NCI-H226 (cell line): ENCODE data around the gene PLCH2.

Experiments used
- DNase-seq: peaks from one replicate; pipeline ENCODE4 v3.0.0-alpha.2; 2015

The PLCH2 gene

DNA sequence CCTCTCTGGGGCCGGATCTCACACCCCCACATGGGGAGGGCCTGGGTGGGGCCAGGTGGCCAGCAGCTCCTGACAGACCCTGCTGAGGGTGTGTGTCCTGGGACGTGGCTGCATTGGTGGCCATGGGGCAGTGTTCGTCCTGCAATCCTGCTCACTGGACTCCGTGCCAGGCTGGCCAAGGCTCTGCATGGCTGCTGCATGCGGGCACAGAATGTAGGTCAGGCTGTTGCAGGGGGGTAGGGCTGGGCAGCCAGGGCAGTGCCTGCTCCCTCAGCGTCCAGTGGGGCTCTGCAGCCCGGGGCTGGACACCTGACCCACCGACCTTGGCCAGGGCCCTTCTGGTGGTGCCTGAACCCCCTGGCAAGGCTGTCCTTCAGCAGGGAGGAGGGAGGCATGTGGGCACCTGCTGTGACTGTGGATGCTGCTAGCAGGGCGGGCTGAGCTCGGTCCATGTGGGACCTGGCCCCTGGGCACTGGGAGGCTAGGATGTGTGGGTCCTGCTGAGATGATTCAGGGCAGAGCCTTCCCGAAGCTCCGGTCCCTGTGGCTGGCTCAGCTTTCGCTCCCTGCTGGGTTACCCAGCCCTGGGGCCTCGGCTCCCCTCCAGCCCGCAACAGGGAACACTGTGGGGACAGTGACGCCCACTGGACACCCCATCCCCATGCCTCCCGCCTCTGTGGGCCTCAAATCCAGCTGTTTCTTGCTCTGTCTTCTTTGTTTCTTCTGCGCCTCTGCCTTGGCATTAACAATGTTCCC is 14.9 kb upstream of the PLCH2 start:
- DNase-seq: no peak

GRCh38 chr1:2462819-2463218 is 13.3 kb upstream of the PLCH2 start:
- no peak for DNase-seq

DNA sequence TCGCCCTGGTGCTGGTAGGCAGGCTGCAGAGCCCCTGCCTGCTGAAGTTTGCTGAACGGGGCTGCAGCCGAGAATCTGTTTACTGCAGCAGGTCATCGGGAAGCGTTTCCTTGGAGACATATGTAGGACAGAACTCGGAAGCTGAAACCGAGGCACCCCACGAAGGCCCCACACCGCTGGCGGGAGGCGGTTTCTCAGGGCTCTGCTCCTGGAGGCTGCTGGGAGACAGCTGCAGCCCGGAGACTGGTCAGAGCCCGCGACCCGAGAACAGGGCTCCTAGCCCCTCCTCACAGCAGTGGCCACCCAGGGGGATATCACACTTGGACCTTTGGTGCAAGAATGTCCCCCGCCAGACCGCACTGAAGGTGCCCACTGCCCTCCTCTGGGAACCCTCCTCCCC is 12.7 kb upstream of the PLCH2 start:
- DNase-seq: no peak

- DNase-seq: no peak
These were observed 10.5 kb upstream of the PLCH2 start for GRCh38 chr1:2465371-2466269.

GRCh38 chr1:2466270-2466665 is 9.8 kb upstream of the PLCH2 start:
- DNase-seq: no peak

- no peak for DNase-seq
These were observed 9.0 kb upstream of the PLCH2 start for GRCh38 chr1:2466958-2467554.

GRCh38 chr1:2468041-2468472 is 8.0 kb upstream of the PLCH2 start:
- no peak for DNase-seq

DNA sequence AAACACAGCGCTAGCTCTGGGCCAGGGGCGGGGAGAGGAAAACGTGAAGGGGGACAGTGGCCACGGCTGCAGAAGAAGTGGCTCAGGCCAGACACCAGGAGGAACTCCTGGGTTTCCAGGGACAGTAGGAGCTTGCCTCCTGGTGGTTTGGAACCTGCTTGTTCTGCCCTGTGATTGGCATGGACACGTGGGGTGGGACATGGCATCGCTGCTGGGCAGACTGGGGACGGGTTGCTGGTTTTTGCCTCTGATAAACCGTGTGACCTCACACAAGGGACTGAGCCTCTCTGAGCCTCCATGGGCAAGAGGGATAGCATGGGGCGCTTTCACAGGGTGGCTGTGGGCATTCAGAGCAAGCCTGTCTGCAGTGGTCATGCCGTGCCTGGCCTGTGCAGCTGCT is 7.5 kb upstream of the PLCH2 start:
- no peak for DNase-seq

DNA sequence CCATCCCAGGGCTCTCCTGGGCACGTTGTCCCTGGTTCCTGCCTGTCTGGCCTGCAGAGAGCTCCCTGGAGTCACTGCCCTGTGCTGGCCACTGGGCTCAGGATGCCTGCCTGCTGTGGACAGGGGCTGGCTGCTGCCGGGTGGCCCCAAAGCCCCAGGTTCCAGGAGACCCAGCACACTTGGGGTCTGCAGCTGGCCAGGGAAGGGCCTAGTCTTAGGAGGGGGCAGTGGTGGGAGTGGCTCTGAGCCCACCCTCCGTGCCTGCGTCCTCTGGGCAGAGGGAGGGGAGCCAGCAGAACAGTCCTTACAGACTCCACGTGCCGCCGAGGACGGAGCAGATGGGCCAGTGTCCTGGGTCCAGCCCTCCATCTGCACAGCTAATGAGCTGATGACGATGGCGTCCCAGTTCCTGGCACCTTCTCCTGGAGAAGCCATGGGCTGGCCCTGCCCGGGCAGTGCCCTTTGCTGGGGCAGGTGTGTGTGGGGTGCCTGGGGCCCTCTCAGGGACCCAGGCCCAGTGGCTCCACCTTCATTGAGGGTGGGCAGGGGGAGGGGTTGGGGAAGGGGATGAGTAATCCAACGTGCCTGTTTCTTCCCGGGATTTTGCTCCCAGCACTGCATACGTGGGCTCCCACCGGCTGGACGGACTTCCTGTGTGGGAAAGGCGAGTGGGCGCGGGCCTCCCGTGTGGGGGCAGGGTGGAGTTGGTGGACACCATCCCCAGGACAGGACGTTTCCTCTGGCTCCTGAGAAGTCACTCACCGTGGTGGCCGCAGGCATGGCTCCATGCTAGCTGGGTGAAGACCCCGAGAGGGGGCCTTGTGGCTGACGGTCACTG is 6.8 kb upstream of the PLCH2 start:
- DNase-seq: no peak

GRCh38 chr1:2470290-2471158 is 5.6 kb upstream of the PLCH2 start:
- no peak for DNase-seq

GRCh38 chr1:2471159-2471471 is 5.0 kb upstream of the PLCH2 start:
- no peak for DNase-seq

DNA sequence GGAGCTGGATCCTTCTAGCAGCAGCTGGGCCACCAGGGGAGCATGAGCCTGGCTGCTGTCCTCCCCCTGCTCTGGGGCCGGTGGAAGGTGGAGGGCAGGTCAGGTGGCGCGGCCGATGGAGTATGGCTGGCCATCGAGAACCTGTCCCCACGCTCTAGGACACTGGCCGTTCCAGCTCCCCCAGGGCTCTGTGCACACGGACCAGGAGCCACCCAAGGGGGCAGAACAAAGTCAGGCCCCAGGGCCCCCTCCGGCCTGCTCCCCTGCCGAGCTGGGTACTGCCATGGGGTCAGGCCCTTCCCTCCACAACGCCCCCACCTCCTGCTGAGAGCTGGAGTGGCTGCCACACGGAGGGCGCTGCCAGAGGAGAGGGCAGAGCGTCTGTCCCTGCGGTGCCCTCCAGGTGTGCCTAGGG is 4.5 kb upstream of the PLCH2 start:
- no peak for DNase-seq

GRCh38 chr1:2472109-2472508 is 4.0 kb upstream of the PLCH2 start:
- DNase-seq: no peak

DNA sequence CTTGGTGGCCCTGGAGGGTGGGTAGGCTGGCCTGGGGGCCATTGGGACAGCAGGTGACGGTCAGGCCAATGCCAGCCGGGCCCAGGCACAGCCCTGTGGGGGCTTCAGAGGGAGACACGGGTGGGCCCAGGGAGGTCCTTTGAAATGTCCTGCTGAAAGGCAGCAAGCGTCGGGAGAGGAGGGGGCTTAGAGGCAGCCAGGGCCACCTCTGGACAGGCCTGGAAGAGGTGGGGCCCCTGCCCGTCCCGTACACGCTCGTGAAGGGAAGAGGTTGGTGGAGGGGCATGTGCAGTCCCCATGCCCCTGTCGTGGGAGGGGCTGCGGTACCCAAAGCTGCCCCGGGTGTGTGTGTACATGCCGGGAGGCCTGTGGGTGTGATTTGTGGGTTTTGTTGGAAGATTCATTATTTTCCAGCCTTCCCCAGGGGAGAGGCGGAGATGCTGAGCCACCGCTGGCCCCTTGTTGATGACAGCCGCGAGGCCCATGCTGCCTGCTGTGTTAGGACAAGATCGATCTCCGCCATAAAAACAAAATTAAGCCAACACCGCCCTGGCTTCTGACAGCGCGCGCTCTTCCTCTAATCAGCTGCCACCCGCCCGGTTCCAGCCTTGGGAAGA is 3.4 kb upstream of the PLCH2 start:
- no peak for DNase-seq

DNA sequence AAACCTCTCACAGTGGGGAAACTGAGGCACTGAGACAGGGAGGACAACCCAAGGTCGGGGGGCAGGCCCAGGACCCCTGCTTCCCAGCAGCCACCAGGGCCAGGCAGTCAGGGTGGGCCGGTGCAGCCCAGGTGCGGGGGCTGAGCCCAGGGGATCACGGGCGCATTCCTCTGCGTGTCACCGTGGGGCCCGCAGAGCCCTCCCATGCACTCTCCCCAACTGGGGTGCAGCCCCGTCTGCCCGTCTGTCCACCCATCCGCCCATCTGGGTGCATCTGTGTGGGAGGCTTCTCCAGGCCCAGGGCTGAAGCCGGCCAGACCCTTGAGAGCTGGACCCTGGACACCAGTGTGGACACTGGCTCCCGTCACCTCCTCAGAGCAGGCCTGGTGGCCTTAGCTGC is 2.9 kb upstream of the PLCH2 start:
- DNase-seq: no peak

- no peak for DNase-seq
These were observed 1.8 kb upstream of the PLCH2 start for GRCh38 chr1:2474104-2474844.

- peak; percentile 15 for DNase-seq
These were observed 1.1 kb upstream of the PLCH2 start for GRCh38 chr1:2474933-2475371.

GRCh38 chr1:2475571-2475970 is 518 bp upstream of the PLCH2 start:
- DNase-seq: no peak

DNA sequence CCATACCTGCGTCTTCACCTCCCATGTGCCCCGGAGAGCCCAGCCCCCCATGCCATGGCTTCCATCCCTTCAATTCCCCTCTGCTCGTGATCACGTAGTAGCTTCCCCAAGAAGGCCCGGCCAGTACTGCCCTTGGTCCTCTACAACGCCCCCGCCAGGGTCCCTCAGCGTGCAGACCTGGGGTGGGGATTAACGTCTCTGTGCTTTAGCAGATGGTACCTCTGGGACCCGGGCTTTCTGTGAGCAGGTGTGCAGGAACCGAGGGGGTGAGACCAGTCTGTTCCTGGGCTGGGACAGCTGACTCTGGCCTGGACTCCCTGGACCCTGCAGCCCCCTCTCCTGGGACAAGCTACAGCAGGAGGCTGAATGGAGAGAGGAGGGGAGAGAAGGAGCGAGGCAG is 1.2 kb downstream of the PLCH2 start:
- DNase-seq: no peak

DNA sequence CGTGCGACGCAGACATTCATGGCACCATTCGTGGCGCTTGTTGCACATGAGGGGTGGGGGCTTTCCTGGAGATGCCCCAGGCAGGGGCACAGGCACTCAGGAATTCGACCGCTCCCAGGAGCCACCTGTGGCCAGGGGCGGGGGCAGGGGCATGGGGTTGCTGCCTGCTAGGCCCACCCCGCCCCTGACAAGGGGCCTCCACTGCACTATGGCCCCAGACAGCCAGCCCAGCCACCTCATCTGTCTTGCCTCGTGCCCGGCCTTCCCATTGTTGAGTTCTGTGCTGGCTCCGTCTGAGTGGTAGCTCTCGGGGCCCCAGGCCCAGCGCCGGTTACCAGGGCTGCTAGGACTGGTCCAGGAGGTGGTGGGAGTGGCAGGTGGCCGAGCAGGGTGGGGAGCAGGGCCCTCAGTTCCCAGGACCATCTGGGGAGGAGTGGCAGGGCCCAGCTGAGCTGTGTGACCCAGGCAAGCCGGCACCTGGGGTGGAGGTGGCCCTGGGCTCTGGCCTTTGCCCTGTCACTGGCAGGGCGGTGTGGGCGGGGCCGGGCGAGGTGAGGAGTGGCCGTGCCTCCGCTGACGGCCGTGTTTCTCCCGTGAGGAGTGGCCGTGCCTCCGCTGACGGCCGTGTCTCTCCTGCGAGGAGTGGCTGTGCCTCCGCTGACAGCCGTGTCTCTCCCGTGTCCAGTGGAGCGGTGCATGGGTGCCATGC is 1.9 kb downstream of the PLCH2 start:
- no peak for DNase-seq
